ENCODE results near the gene GNA12. TPM values are rescaled to one million over a fixed set of nuclear protein-coding genes. Genes with fewer than 3 reads are reported as not detected.
"Not testable (repeated sequence)": the region's sequence is repeated elsewhere in the genome, so short reads cannot be mapped to it uniquely, and the experiment has no call there.

Gene GNA12
- total RNA-seq, 2 experiments from 2014 or later: 19.1 to 21.4 TPM

DNA sequence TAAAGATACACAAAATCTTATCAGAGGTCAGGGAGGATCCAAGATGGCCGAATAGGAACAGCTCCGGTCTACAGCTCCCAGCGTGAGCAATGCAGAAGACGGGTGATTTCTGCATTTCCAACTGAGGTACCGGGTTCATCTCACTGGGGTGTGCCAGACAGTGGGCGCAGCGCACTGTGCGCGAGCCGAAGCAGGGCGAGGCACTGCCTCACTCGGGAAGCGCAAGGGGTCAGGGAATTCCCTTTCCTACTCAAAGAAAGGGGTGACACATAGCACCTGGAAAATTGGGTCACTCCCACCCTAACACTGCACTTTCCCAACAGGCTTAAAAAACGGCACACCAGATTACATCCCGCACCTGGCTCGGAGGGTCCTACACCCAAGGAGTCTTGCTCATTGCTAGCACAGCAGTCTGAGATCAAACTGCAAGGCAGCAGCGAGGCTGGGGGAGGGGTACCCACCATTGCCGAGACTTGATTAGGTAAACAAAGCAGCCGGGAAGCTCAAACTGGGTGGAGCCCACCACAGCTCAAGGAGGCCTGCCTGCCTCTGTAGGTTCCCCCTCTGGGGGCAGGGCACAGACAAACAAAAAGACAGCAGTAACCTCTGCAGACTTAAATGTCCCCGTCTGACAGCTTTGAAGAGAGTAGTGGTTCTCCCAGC is 100.5 kb downstream of the GNA12 start:
- POLR2A ChIA-PET: not testable (repeated sequence)

DNA sequence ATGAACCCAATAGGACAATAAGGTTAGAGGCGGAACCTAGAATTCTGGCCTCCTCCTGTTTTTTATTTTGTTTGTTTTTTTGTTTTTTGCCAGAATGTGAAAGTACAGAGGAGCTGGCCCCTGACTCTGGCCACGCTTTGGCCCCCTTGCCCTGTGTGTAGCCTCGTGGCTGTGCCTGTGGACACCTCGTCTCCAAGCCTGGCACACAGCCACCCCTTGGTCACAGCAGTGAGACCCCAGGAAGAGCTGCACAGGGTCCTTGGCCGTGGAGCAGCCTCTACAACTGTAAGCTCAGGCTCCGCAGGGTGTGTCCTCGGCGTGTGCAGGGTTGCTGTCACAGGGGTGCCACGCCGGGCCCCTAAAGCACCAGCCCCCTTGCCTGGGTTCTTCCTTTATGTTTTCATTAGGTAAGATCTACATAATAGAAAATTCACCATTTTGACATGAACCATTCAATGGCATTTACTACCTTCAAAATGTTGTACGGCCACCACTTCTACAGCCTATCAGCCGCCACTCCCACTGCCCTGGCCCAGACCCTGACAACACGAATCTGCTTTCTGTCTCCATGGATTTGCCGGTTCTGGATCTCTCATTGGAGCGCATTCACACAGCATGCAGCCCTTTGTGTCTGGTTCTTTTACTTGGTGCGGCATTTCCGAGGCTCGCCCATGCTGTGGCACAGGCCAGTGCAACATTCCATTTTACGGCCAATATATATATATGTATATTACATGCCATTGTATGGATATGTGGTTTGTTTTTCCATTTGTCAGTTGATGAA is 105.2 kb downstream of the GNA12 start:
- POLR2A ChIA-PET: no interaction called here
- CTCF ChIA-PET: interaction anchor here (0.7 to 1.2 kb wide), 2 partner anchors 14 to 270 kb away, joined by 3 to 4 read pairs; no protein-coding TSS in a partner anchor

More for the DNA sequence above, 100.5 kb downstream of the GNA12 start:
- CTCF ChIA-PET: not testable (repeated sequence)

DNA sequence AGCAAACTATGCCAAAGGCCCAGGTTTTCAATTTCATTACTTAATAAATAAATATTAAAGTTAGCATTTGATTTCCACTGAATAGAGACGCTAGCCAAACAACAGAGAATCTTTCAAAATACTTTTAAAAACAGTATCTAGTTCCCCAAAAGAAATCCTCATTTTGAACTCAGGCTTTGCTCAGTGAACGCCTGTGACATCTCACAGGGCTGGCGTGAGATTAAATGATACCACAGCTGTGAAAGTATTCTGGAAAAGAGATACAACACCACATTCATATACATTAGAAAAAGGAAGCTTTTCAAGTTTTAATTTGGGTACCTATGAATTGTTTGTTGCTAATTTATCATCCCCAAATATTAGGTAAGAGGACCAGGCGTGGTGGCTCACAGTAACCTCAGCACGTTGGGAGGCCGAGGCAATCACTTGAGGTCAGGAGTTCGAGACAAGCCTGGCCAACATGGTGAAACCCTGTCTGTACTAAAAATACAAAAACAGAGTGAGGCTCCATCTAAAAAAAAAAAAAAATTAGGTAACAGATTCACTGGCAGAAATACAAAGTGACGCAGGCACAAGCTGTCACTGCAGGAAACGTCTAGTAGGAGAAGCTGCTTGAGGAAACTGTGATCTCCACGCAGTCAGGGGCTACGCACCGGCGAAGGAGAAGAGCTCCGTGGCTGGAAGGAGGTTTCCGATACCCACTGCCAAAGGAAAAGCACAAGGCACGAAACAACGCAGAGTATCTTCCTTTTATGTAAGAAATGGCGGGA is 106.2 kb downstream of the GNA12 start:
- CTCF ChIA-PET: interaction anchor here (0.5 to 0.7 kb wide), 2 partner anchors 15 to 205 kb away, joined by 3 to 4 read pairs; no protein-coding TSS in a partner anchor
- POLR2A ChIA-PET: no interaction called here

DNA sequence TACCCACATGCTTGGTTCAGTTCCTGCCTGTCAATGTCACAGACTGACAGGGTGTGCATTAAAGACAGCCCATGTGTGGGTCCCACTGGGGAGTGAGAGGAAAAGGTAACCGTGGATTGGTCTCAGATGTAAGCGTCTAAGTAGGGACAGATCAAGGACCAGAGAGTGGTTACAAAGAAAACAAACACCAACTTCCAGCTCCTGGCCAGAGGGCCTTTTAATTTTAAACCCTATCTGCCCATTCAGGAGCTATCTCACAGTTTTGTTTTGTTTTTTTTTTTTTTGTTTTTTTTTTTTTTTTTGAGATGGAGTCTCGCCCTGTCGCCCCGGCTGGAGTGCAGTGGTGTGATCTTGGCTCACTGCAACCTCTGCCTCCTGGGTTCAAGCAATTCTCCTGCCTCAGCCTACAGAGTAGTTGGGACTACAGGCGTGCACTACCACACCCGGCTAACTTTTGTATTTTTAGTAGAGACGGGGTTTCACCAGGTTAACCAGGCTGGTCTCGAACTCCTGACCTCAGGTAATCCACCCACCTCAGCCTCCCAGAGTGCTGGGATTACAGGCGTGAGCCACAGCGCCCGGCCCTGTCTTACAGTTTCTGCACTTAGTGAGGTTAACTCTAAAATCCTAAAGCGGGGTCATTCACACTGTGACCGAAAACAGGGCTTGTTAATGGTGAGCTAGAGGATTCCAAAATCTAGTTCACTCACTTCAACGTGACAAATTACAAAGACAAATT is 106.9 kb downstream of the GNA12 start:
- ChIA-PET CTCF (interaction anchor here (0.5 to 0.9 kb wide), 2 partner anchors 18 to 204 kb away, joined by 3 read pairs; no protein-coding TSS in a partner anchor), POLR2A (interaction anchor here (0.7 kb wide), 1 partner anchor 13 kb away, joined by 3 read pairs; no protein-coding TSS in a partner anchor)

DNA sequence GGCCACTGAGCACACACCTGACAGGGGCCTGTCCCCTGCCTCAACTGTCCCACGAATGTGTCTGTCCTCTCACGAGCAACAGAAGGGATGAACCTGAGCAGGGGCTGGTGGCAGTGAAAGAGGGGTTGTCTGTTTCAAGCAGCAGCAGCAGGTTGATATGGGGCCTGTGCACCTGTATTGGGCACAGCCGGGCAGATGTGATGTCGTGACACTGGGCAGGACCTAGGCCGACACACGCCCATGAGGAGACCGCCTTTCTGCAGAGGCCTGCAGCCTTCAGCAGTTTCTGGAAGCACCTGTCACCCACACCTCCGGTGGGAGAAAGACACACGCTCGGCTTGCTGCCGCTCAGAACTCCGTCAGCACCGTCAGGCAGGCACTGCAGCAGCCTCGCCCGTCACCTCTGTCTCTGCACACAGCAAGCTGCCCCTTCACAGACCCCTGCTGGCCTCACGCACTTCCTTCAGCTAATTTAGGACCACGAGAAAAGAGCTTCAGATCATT is 107.6 kb downstream of the GNA12 start:
- ChIA-PET CTCF (interaction anchor here (0.9 kb wide), 1 partner anchor 17 kb away, joined by 3 read pairs; no protein-coding TSS in a partner anchor), POLR2A (interaction anchor here (0.7 kb wide), 1 partner anchor 13 kb away, joined by 3 read pairs; no protein-coding TSS in a partner anchor)

DNA sequence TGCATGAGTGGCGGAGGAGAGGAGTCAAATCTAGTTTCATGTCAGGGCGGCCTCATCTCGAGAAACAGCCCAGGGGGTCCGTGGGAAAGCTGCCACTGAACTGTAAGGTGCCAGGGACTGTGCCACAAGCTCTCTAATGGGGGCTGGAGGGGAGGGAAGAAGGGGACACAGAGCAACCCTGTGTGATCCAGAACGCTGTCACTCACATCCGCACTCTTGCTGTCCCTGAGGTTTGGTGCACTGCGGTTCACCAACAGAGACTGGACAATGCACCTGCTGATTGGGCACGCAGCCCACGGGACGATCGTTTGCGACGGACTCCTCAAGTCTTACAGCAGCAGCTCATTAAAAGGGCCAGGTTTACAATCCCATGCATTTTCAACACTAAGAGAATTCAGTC is 108.4 kb downstream of the GNA12 start:
- CTCF ChIA-PET: no interaction called here

DNA sequence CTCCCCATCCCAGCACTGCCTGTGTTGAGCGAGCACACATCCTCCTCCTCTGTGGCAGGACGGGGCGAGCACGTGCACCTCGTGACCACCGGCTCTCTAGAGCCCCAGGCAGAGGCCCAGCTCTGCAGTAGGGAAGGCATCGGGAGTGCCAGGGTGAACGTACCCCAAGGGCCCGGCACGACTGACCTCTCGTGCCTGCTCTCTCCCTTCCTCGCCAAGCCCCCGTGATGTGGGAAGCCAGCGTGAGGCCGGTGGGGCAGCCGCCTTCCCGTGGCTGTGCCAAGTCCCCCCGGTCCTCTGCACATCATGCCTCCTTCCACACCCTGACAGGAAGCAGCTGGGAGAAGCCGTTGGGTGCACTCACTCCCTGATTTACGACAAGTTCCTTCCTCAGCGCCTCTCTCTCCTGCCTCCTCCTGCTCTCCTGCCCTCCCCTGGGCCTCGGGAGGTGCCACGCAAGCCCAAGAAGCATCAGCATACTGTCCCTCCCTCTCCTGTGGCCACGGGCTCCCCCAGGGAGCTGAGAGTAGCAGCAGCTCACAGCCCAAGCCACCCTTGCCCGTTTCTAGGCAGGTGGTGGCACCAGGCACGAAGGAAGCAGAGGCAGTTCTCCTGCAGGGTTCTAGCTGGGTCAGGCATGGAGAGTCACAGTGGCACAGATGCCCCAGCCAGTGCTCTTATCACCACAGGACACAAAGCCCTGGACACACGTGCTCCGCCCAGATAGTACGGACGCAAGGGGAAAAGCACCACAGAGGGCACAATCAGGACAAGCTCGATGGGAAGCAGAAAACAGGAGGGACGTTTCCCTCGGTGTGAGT is 109.1 kb downstream of the GNA12 start:
- CTCF ChIA-PET: no interaction called here

More for the DNA sequence above, 108.4 kb downstream of the GNA12 start:
- POLR2A ChIA-PET: no interaction called here

DNA sequence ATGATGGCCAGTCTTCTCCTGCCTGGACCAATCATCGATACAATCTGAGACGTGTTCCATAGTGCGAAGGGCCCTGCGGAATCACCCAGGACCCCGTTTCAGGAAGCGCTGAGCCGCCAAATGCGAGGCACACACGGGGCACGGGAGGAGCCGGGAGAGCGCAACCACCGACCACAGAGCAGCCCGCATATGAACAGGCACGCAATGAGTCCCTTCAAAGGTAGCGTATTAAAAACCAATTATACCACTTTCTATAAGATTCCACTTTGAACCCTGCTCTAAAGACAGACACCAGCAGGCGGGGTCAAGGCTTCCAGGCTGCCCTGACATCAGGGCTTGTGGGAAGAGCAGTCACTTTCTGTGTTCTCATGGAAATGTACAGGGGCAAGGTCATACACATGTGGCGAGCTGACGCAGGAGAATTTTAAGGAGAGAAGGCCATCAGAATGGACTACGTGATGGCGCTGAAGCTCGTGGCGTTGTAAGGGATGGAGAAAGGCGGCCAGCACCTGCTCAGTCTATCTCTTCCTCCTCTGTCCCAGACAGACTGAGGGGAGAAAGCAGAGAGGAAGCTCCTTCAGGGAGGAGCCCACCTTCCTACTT is 109.9 kb downstream of the GNA12 start:
- ChIA-PET POLR2A (no interaction called here), CTCF (no interaction called here)

More for the DNA sequence above, 109.1 kb downstream of the GNA12 start:
- POLR2A ChIA-PET: no interaction called here

DNA sequence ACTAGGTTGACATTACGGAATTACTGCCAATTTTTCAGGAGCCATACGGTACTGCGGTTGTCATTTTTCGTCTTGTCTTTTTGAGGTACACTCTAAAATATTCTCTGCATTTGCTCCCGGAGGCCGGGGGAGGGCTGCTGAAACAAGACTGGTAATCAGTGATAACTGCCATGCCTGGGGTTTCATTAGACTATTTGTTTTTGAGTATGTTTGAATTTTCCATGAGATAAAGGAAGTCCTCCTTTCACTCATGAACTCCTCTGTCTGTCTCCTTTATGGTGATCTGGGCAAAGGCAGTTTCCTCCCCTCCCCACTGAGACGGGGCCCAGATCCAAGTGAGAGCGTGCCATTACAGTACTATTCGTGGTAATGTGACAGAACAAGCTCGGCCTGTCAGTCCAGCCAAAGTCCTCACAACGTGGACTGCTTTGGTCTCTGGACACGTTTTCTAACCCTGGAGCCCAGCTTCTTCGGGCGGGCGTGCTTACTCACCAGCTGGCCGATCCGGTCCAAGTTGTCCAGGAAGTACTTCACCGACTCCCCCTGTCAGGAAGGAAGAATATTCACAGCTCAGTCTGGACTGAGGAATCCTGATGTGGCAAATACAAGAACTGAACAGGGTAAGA is 111.0 kb downstream of the GNA12 start:
- POLR2A ChIA-PET: no interaction called here
- CTCF ChIA-PET: no interaction called here

DNA sequence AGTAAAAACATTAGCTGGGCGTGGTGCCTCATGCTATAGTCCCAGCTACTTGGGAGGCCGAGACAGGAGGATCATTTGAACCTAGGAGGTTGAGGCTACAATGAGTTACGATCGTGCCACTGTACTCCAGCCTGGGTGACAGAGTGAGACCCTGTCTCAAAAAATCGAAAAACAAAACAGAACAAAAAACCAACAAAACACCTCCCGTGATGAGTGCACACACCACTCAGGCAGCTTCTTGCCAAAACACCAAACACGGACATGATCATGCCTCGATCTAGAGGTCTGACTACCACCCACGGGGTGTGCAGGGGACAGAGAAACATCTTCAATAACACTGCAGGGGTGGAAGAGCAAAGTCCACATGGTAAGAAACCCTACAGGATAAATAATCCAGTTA is 111.7 kb downstream of the GNA12 start:
- POLR2A ChIA-PET: no interaction called here
- CTCF ChIA-PET: no interaction called here

DNA sequence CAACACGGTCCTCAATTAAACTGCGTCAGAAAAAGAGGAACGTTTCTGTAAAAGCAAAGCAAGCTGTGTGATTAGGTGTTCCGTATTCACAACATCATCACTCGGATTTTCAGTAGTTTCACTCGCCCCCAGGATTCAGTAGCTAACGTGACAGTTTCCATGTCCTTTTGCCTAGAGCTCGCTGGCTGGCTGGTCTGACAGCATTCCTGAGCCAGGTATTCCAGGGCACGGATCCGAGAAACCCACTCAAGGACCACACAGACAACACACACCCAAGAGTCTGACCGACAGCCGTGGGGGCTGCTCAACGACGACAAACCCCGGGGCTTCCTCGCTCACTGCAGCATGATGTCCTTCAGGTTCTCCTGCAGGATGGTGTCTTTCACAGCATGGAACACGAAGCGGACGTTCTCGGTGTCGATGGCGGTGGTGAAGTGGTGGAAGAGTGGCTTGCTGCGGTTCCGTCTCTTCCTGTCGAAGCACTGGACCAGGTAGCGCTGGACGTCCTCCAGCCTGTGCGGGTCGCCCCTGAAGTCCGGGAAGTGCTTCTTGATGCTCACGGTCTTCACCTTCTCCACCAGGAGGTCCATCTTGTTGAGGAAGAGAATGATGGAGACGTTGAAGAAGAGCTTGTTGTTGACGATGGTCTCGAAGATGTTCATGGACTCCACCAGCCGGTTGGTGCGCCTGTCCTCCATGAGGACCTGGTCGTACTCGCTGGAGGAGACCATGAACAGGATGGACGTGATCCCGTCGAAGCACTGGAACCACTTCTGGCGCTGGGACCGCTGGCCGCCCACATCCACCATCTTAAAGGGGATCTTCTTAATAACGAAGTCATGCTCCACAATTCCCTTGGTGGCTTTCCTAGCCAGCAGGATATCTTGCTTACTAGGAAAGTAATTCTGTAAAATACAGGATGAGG is 113.0 kb downstream of the GNA12 start:
- ChIA-PET CTCF (interaction anchor here (1.0 kb wide), 1 partner anchor 11 kb away, joined by 3 read pairs; no protein-coding TSS in a partner anchor), POLR2A (no interaction called here)

DNA sequence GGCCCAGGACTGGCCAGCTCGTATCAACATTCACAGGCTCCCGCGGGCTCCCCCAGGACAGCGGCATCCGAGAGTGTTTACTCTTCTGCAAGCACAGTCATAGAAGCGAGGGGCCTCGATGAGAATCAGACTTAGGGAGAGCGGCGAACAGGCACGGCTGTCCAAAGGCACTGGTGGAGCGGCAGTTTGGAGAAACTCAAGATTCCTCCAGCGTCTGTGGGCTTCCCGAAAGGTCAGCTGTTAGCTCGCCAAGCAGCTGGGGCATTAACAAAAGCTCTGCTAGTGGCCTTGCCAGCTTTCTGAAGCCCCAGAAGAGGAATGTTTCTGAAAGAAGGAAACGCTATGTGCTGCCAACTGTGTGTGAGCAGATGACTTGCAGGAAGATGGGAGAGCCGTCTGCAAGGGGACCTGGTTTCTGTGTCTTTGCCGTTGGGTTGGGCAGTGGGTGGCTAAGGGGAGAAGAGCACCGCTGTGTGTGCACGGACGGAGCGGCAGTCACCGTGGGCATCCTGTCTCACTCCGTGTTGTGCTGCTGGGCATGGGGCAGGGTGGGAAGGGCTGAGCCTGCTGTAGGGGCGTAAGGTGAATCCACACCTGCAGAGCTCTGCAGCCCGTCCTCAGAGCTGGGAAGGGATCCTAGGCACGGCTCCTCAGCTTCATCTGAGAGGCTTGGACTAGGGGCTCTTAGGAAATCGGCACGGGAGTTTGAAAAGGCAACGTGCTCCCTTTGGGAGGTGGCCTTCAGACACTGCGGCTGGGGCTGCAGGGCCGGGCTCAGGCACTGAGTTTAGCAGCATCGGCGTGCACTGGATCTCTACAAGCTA is 114.0 kb downstream of the GNA12 start:
- POLR2A ChIA-PET: no interaction called here
- CTCF ChIA-PET: interaction anchor here (1.0 kb wide), 1 partner anchor 10 kb away, joined by 3 read pairs; no protein-coding TSS in a partner anchor

DNA sequence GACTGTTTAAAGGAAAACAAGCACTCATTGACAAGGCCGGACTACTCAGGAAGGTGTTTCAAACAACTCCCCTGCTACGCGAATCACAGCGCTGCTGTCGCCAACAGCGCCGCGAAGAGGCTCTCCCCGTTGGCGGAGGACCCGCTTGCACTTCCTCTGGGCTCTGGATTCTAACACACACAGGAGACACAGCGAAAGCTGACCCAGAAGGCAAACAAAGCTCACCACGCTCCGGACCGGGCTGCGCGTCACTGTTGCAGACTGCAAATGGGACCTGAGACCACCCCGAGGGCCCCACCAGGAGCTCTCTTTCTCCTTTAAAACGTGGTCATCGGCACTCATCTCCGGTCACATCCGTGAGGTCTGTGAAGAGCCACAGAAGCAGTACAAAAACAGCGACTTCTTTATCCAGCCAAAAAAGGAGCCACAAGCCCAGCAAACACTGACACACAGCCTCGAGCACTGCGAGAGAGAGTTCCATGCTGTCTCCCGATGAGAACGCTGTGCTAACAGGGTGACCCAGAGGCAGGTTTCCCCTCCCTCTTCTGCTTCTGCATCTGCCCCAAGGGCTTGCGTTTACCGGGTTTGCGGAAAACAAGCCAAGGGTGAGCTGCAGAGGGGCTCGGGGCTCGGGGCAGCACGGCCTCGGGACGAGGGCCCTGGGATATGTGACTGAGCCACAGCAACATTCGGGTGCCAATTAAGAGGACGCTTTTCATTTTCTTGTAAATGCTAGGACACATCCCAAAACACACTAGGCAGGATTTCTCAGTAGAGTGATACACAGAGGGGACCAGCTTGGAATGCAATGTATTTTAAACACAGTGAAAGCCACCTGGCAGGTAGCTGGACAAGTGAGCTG is 114.8 kb downstream of the GNA12 start:
- ChIA-PET POLR2A (no interaction called here), CTCF (no interaction called here)

DNA sequence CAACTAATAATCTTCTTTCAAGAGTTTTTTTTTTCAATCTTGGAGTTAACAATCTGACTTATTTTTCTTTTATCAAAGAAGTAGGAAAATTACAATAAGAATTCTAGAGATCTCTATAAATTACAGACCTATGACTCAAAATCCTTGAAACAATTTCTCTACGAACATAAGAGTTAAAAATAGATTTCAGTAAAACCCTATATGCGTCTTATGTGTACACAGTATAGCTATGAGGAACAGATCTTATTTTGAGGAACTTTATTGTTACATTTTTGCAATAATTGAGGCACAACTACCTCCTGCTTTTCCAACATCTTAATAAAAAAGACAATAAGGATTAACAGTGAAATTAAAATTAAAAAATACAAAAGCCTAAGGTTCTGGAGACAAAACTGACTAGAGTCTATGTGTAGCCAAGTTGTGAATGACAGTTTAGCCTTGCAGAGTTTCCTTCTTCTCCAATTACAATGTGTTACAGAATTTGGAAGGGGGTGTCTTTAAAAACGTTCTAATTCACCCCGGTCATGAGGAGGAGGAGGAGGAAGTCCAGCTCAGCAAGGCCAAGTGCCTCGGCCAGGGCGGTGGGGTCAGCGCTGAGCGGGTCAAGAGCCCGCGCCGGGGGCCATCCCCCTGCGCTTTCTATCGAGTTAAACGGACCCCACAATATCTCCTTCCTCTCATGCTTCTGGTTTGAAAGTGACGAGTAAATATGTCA is 115.6 kb downstream of the GNA12 start:
- CTCF ChIA-PET: interaction anchor here (1.6 kb wide), 1 partner anchor 19 kb away, joined by 5 read pairs; no protein-coding TSS in a partner anchor
- POLR2A ChIA-PET: no interaction called here
